ENCODE data around the gene S100A5.

GRCh38 chr1:153573351-153573750 is 32.6 kb upstream of the S100A5 start:
- TF ChIP-seq CTCF (conservative IDR thresholded peaks at IDR 0.05; ENCODE audit: low read length) = no peak
- no peak for TF ChIP-seq EZH2phosphoT487 (IDR thresholded peaks at IDR 0.05; ENCODE audit: borderline replicate concordance, low read depth, low read length)
